AG10803 (cell line): Measurements from ENCODE around the gene COL27A1.

ENCODE experiments used
- DNase-seq: peaks from one replicate; pipeline ENCODE4 v3.0.0; 2010; ENCODE audit warnings: low read depth
- H3K4me3 ChIP-seq: 2 replicates; pipeline ENCODE4 v1.5.1; 2011; ENCODE audit warnings: mild to moderate bottlenecking, low read length, control low read depth
- CTCF ChIP-seq: conservative IDR thresholded peaks from 2 replicates; pipeline ENCODE4 v1.5.1; 2011; ENCODE audit warnings: mild to moderate bottlenecking, low read length, control low read depth, inconsistent platforms

The COL27A1 gene

DNA sequence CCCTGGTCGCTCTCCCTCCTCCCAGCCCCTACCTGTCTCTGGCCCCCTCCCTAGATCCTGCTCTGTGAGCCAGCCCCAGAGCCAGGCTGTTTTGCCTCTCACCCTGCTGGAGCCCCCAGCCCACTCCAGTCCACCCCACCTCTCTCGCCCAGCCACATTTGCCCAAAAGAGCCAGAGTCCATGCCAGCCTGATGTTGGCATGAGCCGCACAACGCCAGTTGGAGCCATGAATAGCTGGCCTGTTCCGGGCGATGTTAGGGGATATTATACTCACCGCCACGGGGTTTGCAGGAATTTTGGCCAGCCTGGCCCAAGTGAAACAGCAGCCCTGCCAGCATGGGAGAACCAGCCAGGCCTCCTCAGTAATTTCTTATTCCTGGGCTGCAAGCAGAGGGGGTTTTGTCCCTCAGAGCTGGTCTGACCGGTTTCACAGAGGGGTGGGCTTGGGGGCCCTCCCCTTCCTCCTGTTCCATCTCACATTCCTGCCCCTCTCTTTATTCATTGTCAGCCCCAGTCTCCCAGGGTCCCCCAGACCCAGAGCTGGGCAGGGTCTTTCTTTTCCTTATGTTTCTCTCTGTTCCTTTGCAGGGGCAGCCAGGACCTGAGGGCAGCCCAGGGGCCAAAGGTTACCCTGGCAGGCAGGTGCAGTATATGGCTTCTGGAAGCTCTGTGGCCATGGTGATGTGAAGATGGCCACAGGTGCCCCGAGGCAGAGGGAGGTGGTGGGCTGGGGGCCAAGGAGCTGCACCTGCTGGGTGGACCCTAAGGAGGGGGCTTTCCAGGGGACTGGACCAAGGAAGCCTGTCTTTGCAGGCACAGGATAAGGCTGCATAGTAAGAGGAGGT lies 50.1 kb downstream of the COL27A1 start:
- no peak for TF ChIP-seq CTCF
- no peak overlapping the region for H3K4me3 ChIP-seq
- no peak for DNase-seq

DNA sequence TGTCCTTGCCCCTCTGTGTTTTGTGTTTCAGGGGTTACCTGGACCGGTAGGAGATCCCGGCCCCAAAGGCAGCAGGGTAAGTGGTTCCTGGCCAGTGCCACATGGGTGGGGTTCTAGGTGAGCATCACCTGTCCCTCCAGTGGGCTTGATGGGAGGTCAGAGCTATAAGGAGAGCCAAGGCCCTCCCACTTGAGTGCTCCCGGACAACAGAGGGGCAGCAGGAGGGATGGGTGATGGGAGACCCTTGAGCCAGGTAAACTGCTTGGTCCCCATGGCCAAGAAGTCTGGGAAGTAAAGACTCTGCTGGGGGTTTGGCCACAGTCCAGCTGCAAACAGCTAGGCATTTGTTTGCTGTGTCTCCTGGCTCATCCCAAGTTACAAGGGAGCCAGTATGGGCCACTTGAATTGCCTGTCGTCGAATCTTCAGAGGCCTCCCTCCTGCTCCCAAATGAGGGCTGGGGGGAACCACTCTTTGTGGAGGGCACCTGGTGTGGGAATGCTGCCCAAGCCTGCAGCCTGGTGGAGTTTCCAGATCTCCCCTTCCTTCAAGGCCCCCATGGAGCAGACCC lies 51.0 kb downstream of the COL27A1 start:
- no peak for TF ChIP-seq CTCF
- no peak overlapping the region for H3K4me3 ChIP-seq

DNA sequence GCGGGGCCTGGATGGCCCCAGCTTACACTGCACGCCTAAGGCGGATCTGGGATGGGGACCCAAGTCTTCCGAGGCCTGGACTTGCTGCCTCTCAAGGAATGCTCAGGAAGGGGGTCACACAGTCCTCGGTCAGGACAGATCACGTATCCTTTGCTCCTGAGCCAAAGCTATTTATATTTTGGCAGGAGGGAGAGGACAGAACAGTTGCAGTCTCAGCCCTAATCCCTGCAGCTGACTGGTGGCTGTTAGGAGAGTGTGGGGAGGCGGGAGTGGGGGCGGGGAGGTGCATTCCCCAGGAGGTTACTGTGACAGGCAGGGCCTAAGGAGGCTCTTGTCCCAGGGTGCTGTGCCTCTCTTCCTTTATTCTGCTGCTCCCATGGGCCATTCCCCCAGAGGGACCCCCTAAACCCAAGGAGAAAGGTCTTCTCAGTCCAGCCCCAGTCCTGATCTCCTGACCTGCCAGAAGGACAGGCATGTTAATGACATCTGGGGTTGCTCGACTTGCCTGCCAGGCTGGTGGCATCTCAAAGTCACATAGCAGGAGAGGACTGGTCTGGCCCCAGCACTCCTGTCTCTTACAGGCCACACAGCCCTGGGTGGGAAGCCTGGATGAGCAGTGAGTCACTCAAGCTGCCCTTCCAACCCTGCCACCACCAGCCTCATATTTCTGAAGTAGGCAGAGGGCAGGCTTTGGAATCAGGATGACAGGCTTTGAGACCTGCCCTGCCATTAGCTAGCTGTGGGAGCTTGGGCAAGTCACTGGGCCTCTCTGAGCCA lies 51.9 kb downstream of the COL27A1 start:
- no peak overlapping the region for H3K4me3 ChIP-seq
- peak; percentile 55 for DNase-seq
- no peak for TF ChIP-seq CTCF

More for the DNA sequence above, 51.0 kb downstream of the COL27A1 start:
- DNase-seq: no peak

- TF ChIP-seq CTCF: no peak
- DNase-seq: no peak
- no peak overlapping the region for H3K4me3 ChIP-seq
Measured at GRCh38 chr9:114207845-114208244, 52.5 kb downstream of the COL27A1 start.

GRCh38 chr9:114209151-114209550 lies 53.8 kb downstream of the COL27A1 start:
- TF ChIP-seq CTCF: no peak
- no peak for DNase-seq

DNA sequence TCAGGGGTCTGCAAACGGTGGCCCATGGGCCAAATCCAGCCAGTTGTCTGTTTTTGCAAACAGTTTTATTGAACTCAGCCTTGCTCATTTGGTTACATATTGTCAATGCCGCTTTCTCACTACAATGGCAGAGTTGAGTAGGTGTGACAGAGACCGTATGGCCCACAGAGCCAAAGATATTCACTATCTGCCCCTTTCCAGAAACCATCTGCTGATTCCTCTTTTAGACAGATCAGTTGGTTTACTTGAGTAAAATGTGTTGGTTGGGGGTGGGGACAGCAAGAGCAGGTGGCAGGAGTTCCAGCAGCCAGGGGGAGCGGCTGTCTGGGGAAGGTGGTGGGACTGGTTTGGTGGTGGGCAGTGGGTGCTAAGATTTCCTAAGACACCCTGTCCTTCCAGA lies 54.8 kb downstream of the COL27A1 start:
- TF ChIP-seq CTCF: no peak
- H3K4me3 ChIP-seq: no peak overlapping the region
- DNase-seq: no peak

More at GRCh38 chr9:114209151-114209550, 53.8 kb downstream of the COL27A1 start:
- no peak overlapping the region for H3K4me3 ChIP-seq
